Measurements from ENCODE around the gene PRRC2B. TPM values are rescaled to one million over a fixed set of nuclear protein-coding genes. Genes with fewer than 3 reads are reported as not detected.

PRRC2B gene
- total and polyA plus RNA-seq, 11 donors: 59.9 to 193 (median 118) TPM

DNA sequence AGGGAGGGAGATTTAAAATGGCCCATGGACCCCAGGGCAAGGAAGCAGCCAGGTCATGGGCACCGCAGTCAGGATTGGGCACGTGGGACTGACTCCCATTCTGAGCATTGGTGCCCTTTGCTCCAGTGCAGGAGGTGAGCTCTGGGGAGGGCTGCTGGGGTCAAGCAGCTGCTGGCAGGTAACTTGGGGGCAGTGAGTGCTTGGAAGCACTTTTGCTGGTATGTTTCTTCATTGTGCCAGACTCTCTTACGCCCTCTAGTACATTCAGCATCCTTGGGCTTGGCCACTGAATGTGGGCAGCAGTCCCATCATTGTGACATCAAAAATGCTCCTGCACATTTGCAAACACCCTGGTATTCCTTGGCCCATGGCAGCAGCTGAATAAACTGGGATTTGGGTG lies 32.7 kb downstream of the PRRC2B start:
- H3K36me3 ChIP-seq: peaks cover 0 to 14% (median 0%) of the 10 kb centered on the region in 9 donors
- intact Hi-C loops (cut with DNase I): no loop called here
- peaks cover 7 to 59% (median 45%) of the 10 kb centered on the region in 12 donors for H3K4me1 ChIP-seq
- DNase-seq (no peak), ATAC-seq (no peak)
- H3K9me3 ChIP-seq: no peaks in the 10 kb centered on the region
- no peak overlapping the region for H3K4me3 ChIP-seq
- WGBS, 4 donors: 83 to 100% (median 89%) methylated on average over 3 of the region's 3 CpGs
- TF ChIP-seq POLR2A (IDR thresholded peaks at IDR 0.05): no peak
- TF ChIP-seq, protein P1, sequence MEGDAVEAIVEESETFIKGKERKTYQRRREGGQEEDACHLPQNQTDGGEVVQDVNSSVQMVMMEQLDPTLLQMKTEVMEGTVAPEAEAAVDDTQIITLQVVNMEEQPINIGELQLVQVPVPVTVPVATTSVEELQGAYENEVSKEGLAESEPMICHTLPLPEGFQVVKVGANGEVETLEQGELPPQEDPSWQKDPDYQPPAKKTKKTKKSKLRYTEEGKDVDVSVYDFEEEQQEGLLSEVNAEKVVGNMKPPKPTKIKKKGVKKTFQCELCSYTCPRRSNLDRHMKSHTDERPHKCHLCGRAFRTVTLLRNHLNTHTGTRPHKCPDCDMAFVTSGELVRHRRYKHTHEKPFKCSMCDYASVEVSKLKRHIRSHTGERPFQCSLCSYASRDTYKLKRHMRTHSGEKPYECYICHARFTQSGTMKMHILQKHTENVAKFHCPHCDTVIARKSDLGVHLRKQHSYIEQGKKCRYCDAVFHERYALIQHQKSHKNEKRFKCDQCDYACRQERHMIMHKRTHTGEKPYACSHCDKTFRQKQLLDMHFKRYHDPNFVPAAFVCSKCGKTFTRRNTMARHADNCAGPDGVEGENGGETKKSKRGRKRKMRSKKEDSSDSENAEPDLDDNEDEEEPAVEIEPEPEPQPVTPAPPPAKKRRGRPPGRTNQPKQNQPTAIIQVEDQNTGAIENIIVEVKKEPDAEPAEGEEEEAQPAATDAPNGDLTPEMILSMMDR (IDR thresholded peaks at IDR 0.05): no peak
- no peaks in the 10 kb centered on the region for H3K27me3 ChIP-seq
- no peak overlapping the region for H3K27ac ChIP-seq

DNA sequence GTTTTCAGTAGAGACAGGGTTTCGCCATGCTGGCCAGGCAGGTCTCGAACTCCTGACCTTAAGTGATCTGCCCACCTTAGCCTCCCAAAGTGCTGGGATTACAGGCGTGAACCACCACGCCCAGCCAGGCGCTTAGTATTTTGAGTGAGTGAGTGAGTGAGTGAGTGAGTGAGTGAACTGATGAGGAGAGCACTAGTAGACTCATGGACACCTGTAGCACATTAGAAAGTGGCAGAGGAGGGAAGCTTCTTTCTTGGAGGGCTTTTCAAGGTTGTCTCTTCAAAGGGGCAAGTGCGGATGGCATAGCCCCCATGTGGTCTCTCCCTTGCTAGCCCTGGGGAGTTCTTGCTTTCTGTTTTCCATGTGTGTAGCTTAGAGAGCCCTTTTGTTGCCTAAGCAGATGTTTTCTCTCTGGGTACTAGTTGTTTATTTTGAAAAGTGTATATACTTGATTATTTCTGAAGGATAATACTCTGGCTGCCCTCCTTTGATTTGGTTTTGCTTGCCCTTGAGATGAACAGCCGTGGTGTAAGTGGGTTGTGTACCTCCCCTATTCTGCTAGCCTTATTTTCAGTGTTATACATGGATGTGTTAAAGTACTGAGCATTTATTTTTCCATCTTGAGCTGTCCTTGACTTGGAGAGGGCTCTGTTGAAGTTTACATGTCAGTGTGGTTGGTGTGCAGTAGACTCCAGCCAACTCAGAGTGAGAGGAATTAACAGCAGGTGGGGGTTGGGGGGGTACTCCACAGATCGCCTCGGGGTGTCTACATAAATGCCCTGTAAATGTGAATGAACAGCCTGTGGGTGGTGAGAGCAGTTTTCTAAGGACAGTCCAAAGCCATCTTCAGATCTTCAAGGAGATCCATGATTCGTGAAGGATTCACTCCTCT lies 35.5 kb downstream of the PRRC2B start:
- intact Hi-C loops (cut with DNase I): loop anchor here in 1 of 10 donors (5.0 kb wide), 1 partner anchor 32 kb away; no protein-coding TSS in a partner anchor
- TF ChIP-seq, protein P1 (IDR thresholded peaks at IDR 0.05): no peak
- no peak for TF ChIP-seq POLR2A (IDR thresholded peaks at IDR 0.05)
- H3K4me1 ChIP-seq: peaks cover 0 to 57% (median 37%) of the 10 kb centered on the region in 12 donors
- H3K36me3 ChIP-seq: peaks cover 0 to 41% (median 27%) of the 10 kb centered on the region in 9 donors
- DNase-seq (no peak), ATAC-seq (peak in 3 of 4 donors; percentile 20 to 31 (median 29))
- no peak overlapping the region for H3K4me3 ChIP-seq
- H3K27ac ChIP-seq: no peak overlapping the region
- no peaks in the 10 kb centered on the region for H3K27me3 ChIP-seq
- 74 to 79% (median 75%) methylated on average over 9 to 10 of the region's 10 CpGs for WGBS, 4 donors
- no peaks in the 10 kb centered on the region for H3K9me3 ChIP-seq

DNA sequence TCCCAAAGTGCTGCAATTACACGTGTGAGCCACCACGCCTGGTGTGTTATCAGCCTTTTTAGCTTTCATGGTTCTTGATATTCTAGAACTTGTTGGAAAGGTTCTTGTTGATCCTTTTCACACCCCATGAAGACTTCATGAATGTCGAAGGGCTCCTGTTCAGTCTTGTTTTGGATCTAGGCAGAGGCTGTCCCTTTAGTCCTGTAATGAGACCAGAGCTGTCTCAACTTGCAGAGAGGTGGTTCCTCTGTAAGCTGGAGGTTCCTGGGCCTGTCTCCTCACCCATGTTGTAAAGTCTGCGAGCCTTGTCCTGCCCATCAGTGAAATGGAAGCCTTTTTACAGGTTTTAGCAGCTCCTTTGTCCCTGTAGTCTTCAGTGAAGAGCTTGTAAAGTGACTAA lies 38.2 kb downstream of the PRRC2B start:
- ATAC-seq (no peak), DNase-seq (no peak)
- no peak for TF ChIP-seq POLR2A (IDR thresholded peaks at IDR 0.05)
- TF ChIP-seq, protein P1 (IDR thresholded peaks at IDR 0.05): no peak
- Histone ChIP-seq H3K4me1 (peaks cover 0 to 70% (median 45%) of the 10 kb centered on the region in 12 donors), H3K9me3 (no peaks in the 10 kb centered on the region), H3K27ac (peak overlapping the region in 3 of 12 donors; percentile 4 to 38 (median 6)), H3K27me3 (no peaks in the 10 kb centered on the region), H3K36me3 (peaks cover 0 to 68% (median 52%) of the 10 kb centered on the region in 9 donors), H3K4me3 (no peak overlapping the region)
- intact Hi-C loops (cut with DNase I): loop anchor here in 1 of 10 donors (5.0 kb wide), 1 partner anchor 35 kb away; no protein-coding TSS in a partner anchor
- WGBS, 4 donors: 90 to 93% (median 91%) methylated on average over 4 of the region's 4 CpGs
